Mucosa of descending colon (tissue), 3 donors: Measurements from ENCODE around the gene BSG. TPM values are rescaled to one million over a fixed set of nuclear protein-coding genes. Genes with fewer than 3 reads are reported as not detected.

Source experiments
- ATAC-seq: fragments of 200-7000 bp; cut with Tn5 transposase; one replicate; pipeline ENCODE4 v1.9.1; 2020; ENCODE audit warnings: mild to moderate bottlenecking, moderate library complexity
- DNase-seq, 3 donors: peaks; one replicate each; pipeline ENCODE4 v3.0.0-alpha.2; 2020
- H3K36me3 ChIP-seq: fragments of 200-600 bp; one replicate; pipeline ENCODE4 v1.8.0; 2021; ENCODE audit warnings: low read depth, mild to moderate bottlenecking
- H3K4me1 ChIP-seq: fragments of 200-600 bp; one replicate; pipeline ENCODE4 v1.8.0; 2021; ENCODE audit warnings: low read depth, mild to moderate bottlenecking
- H3K4me3 ChIP-seq: fragments of 200-600 bp; one replicate; pipeline ENCODE4 v1.8.0; 2021; ENCODE audit warnings: mild to moderate bottlenecking
- H3K9me3 ChIP-seq: fragments of 200-600 bp; one replicate; pipeline ENCODE4 v1.8.0; 2021; ENCODE audit warnings: mild to moderate bottlenecking
- intact Hi-C, 2 donors: fragments of 100-400 bp; cut with DNase I in 1 of 2; cut with micrococcal nuclease in 1 of 2; formaldehyde crosslinking; loops; one replicate each; pipeline versions ENCODE4 v1.11.0 to v1.11.1; 2022; cut with DNase I, micrococcal nuclease
- total RNA-seq, 3 donors: library from RNA; stranded (reverse); fragmentation: NEBNext Ultra II Directional in 2 of 3; extraction: Animal tissue kit (Norgen Biotek cat#: 25700) in 2 of 3; gene quantifications; one replicate each; pipeline versions ENCODE4 v1.2.1 to v1.2.4, GENCODE V29; 2021 to 2023
- TF ChIP-seq, protein P1 (sequence below): fragments of 200-600 bp; IDR thresholded peaks from one replicate; pipeline ENCODE4 v1.8.0; 2022; ENCODE audit warnings: antibody characterized with exemption, mild to moderate bottlenecking
- donor health status: DM: no; HTN: no; CAD: no; lungs with moderate emphysema.
- donor health status: DM: no; HTN: no; CAD: no.
- donor health status: DM: no; HTN: yes; CAD: no.

Gene BSG
- total RNA-seq, 3 donors from 2014 or later, result 695 to 1,536 (median 896) TPM

GRCh38 chr19:543910-544608 is 28.3 kb upstream of the BSG start, which contains the start of gene GZMM:
GZMM (plus strand) TSS chr19:544053; CDS start chr19:544072, 19 bp downstream.
- no peaks in the 10 kb centered on the region for H3K9me3 ChIP-seq
- no peaks in the 10 kb centered on the region for H3K36me3 ChIP-seq
- intact Hi-C loops, result no loop called here
- H3K4me3 ChIP-seq, result no peak within 1 kb of the TSS
- peak; percentile 77 for ATAC-seq
- peak; percentile 40 to 77 (median 59) for DNase-seq
- TF ChIP-seq, protein P1, sequence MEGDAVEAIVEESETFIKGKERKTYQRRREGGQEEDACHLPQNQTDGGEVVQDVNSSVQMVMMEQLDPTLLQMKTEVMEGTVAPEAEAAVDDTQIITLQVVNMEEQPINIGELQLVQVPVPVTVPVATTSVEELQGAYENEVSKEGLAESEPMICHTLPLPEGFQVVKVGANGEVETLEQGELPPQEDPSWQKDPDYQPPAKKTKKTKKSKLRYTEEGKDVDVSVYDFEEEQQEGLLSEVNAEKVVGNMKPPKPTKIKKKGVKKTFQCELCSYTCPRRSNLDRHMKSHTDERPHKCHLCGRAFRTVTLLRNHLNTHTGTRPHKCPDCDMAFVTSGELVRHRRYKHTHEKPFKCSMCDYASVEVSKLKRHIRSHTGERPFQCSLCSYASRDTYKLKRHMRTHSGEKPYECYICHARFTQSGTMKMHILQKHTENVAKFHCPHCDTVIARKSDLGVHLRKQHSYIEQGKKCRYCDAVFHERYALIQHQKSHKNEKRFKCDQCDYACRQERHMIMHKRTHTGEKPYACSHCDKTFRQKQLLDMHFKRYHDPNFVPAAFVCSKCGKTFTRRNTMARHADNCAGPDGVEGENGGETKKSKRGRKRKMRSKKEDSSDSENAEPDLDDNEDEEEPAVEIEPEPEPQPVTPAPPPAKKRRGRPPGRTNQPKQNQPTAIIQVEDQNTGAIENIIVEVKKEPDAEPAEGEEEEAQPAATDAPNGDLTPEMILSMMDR, result no peak
- H3K4me1 ChIP-seq, result no peaks in the 10 kb centered on the region

- Histone ChIP-seq H3K4me1 (peaks cover 9% of the 10 kb centered on the region), H3K9me3 (no peaks in the 10 kb centered on the region)
Observed at GRCh38 chr19:547117-547516, 25.3 kb upstream of the BSG start.

DNA sequence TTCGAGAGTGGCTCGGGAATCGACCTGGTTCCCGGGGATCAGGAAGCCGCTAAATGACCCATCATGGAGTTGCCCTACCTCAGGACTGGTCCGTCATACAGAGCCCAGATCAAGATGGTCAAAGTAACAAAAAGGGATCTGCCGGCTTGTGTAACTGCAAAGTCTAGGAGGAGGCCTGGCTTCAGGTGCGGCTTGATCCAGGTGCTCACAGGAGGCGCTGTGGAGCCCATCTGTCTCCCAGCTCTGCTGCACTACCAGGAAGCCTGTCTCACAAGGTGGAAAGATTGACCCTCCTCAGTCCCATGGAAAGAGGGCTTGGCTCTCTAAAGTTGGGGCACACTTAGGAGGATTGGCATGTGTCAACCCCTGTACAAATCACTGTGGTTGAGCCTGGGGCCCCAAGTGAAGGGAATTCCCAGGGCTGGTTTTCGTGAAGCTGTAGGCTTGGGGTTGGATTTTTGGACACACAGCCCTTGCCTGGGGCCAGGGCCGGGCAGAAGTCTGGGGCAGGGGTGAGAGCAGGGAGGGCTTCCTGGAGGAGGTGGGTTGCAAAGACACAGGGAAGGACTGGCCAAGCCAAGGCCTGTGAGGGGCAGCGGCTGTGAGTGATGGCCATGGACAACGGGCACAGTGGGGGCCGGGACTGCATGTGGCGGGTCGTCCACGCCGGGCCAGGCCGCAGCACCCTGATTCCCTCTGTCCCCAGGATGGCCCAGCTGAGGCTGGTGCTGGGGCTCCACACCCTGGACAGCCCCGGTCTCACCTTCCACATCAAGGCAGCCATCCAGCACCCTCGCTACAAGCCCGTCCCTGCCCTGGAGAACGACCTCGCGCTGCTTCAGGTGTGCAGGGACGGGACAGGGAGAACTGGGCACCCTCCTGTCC is 24.3 kb upstream of the BSG start:
- TF ChIP-seq, protein P1, result no peak

More at GRCh38 chr19:547117-547516, 25.3 kb upstream of the BSG start:
- TF ChIP-seq, protein P1, result no peak
- Histone ChIP-seq H3K36me3 (no peaks in the 10 kb centered on the region), H3K4me3 (no peak overlapping the region)
- intact Hi-C loops, result no loop called here
- ATAC-seq (no peak), DNase-seq (no peak)

DNA sequence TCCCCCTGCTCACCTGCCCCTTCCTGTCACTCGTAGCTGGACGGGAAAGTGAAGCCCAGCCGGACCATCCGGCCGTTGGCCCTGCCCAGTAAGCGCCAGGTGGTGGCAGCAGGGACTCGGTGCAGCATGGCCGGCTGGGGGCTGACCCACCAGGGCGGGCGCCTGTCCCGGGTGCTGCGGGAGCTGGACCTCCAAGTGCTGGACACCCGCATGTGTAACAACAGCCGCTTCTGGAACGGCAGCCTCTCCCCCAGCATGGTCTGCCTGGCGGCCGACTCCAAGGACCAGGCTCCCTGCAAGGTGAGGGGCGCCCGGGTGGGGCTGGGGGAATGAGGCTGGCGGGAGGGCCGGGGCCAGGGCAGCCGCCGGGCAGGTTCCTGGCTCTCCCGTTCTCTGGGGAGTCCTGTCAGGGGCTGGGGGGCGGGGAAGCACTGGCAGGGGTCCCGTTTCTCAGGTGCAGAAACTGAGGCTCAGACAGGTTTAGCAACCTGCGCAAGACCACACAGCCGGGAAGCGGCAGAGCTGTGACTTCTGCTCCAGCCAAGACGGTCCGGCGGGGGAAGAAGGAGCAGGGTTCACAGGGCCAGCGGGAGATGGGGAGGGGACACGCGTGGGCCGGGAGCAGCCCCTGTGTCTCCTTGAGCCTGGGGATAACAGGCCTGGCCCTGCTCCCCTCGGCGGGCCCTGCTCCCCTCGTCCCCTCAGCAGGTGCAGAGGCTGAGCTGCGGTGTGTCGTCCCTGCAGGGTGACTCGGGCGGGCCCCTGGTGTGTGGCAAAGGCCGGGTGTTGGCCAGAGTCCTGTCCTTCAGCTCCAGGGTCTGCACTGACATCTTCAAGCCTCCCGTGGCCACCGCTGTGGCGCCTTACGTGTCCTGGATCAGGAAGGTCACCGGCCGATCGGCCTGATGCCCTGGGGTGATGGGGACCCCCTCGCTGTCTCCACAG is 23.2 kb upstream of the BSG start:
- DNase-seq (peak in 1 of 3 donors; percentile 44), ATAC-seq (no peak)
- H3K9me3 ChIP-seq, result no peaks in the 10 kb centered on the region
- peaks cover 15% of the 10 kb centered on the region for H3K4me1 ChIP-seq
- no peak overlapping the region for H3K4me3 ChIP-seq
- TF ChIP-seq, protein P1, result no peak
- intact Hi-C loops, result no loop called here
- no peaks in the 10 kb centered on the region for H3K36me3 ChIP-seq

More for the DNA sequence above, 24.3 kb upstream of the BSG start:
- H3K36me3 ChIP-seq, result no peaks in the 10 kb centered on the region
- H3K4me1 ChIP-seq, result peaks cover 15% of the 10 kb centered on the region
- H3K9me3 ChIP-seq, result no peaks in the 10 kb centered on the region
- intact Hi-C loops, result no loop called here
- ATAC-seq (no peak), DNase-seq (peak in 1 of 3 donors; percentile 30)
- H3K4me3 ChIP-seq, result no peak overlapping the region

- DNase-seq, result peak in 1 of 3 donors; percentile 28
- no peak for ATAC-seq
- Histone ChIP-seq H3K9me3 (no peaks in the 10 kb centered on the region), H3K4me3 (no peak overlapping the region), H3K36me3 (no peaks in the 10 kb centered on the region), H3K4me1 (peaks cover 26% of the 10 kb centered on the region)
- intact Hi-C loops, result no loop called here
- TF ChIP-seq, protein P1, result no peak
Observed at GRCh38 chr19:554817-555216, 17.6 kb upstream of the BSG start.
